Measurements from ENCODE around the gene ZBTB20.

The ZBTB20 gene

GRCh38 chr3:115090712-115091111 is 56.4 kb downstream of the ZBTB20 start:
- in situ Hi-C loops (cut with MboI; ENCODE audit: low sequenced_read_pairs) = no loop called here

GRCh38 chr3:115089481-115089880 is 57.6 kb downstream of the ZBTB20 start:
- in situ Hi-C loops (cut with MboI; ENCODE audit: low sequenced_read_pairs) = no loop called here

GRCh38 chr3:115087512-115087911 is 59.6 kb downstream of the ZBTB20 start:
- in situ Hi-C loops (cut with MboI; ENCODE audit: low sequenced_read_pairs) = no loop called here

- in situ Hi-C loops (cut with MboI; ENCODE audit: low sequenced_read_pairs) = no loop called here
Observed at GRCh38 chr3:115086344-115086743, 60.7 kb downstream of the ZBTB20 start.

- in situ Hi-C loops (cut with MboI; ENCODE audit: low sequenced_read_pairs) = no loop called here
Observed at GRCh38 chr3:115085197-115085865, 61.8 kb downstream of the ZBTB20 start.

GRCh38 chr3:115084686-115085085 is 62.4 kb downstream of the ZBTB20 start:
- in situ Hi-C loops (cut with MboI; ENCODE audit: low sequenced_read_pairs) = no loop called here

GRCh38 chr3:115082260-115082659 is 64.8 kb downstream of the ZBTB20 start:
- in situ Hi-C loops (cut with MboI; ENCODE audit: low sequenced_read_pairs) = no loop called here

GRCh38 chr3:115081444-115081843 is 65.6 kb downstream of the ZBTB20 start:
- in situ Hi-C loops (cut with MboI; ENCODE audit: low sequenced_read_pairs) = no loop called here

GRCh38 chr3:115077501-115078250 is 69.4 kb downstream of the ZBTB20 start:
- in situ Hi-C loops (cut with MboI; ENCODE audit: low sequenced_read_pairs) = no loop called here

GRCh38 chr3:115074502-115074901 is 72.6 kb downstream of the ZBTB20 start:
- in situ Hi-C loops (cut with MboI; ENCODE audit: low sequenced_read_pairs) = no loop called here

- in situ Hi-C loops (cut with MboI; ENCODE audit: low sequenced_read_pairs) = no loop called here
Observed at GRCh38 chr3:115072265-115073021, 74.6 kb downstream of the ZBTB20 start.

- in situ Hi-C loops (cut with MboI; ENCODE audit: low sequenced_read_pairs) = no loop called here
Observed at GRCh38 chr3:115071601-115072000, 75.5 kb downstream of the ZBTB20 start.

GRCh38 chr3:115071166-115071565 is 75.9 kb downstream of the ZBTB20 start:
- in situ Hi-C loops (cut with MboI; ENCODE audit: low sequenced_read_pairs) = no loop called here

- in situ Hi-C loops (cut with MboI; ENCODE audit: low sequenced_read_pairs) = no loop called here
Observed at GRCh38 chr3:115068799-115069198, 78.3 kb downstream of the ZBTB20 start.

- in situ Hi-C loops (cut with MboI; ENCODE audit: low sequenced_read_pairs) = no loop called here
Observed at GRCh38 chr3:115062412-115062956, 84.6 kb downstream of the ZBTB20 start.

GRCh38 chr3:115062009-115062408 is 85.1 kb downstream of the ZBTB20 start:
- in situ Hi-C loops (cut with MboI; ENCODE audit: low sequenced_read_pairs) = no loop called here

- in situ Hi-C loops (cut with MboI; ENCODE audit: low sequenced_read_pairs) = no loop called here
Observed at GRCh38 chr3:115052906-115053305, 94.2 kb downstream of the ZBTB20 start.

- in situ Hi-C loops (cut with MboI; ENCODE audit: low sequenced_read_pairs) = no loop called here
Observed at GRCh38 chr3:115042351-115042750, 104.7 kb downstream of the ZBTB20 start.

GRCh38 chr3:115040673-115041286 is 106.3 kb downstream of the ZBTB20 start:
- in situ Hi-C loops (cut with MboI; ENCODE audit: low sequenced_read_pairs) = no loop called here

GRCh38 chr3:115040246-115040645 is 106.8 kb downstream of the ZBTB20 start:
- in situ Hi-C loops (cut with MboI; ENCODE audit: low sequenced_read_pairs) = no loop called here

GRCh38 chr3:115038817-115039216 is 108.3 kb downstream of the ZBTB20 start:
- in situ Hi-C loops (cut with MboI; ENCODE audit: low sequenced_read_pairs) = no loop called here

All from HL-60/S4 (cell line).